ENCODE measurements around the gene CBLN3. TPM values are rescaled to one million over a fixed set of nuclear protein-coding genes. Genes with fewer than 3 reads are reported as not detected.

The CBLN3 gene
- total RNA-seq, 2 donors from 2014 or later = 15.7 to 30.7 TPM

DNA sequence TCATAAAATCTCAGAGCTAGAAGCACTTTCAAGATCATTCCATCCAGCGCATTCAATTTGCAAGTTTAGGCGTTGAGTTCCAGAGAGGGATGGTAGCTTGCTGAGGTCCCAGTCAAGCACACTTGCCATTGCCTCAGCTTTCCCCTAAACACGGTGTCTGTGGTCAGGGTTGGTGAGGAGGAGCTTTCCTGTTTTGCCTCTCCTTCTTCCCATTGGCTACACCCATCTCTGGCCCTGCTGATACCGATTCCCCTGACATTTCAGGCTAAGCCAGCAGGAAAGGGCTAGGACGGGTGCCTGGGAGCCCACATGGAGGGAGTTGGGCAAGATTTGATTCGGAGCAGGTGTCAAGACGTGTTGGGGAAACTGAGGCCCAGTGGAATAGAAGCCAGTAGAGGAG, 52.3 kb downstream of the CBLN3 start:
- ATAC-seq (replicated peaks in 1 of 2) = no peak
- H3K36me3 Mint-ChIP-seq (ENCODE audit: insufficient read depth in 2 of 2) = no peaks in the 10 kb centered on the region
- no peaks in the 10 kb centered on the region for H3K27me3 Mint-ChIP-seq (ENCODE audit: low read depth)
- no peak overlapping the region for H3K27ac Mint-ChIP-seq
- no peaks in the 10 kb centered on the region for H3K9me3 Mint-ChIP-seq
- peaks cover 8% of the 10 kb centered on the region for H3K4me1 Mint-ChIP-seq (ENCODE audit: low read depth)
- no peak overlapping the region for H3K4me3 Mint-ChIP-seq
- DNase-seq = no peak

Other genes with a start within 250 kb of the CBLN3 start
- gene IPO4, start 240.9 kb downstream of the CBLN3 start, total RNA-seq = 10 to 100 TPM; 30.9 to 38.0 TPM
- gene TM9SF1, start 234.2 kb downstream of the CBLN3 start, total RNA-seq = 10 to 100 TPM; 27.4 to 32.5 TPM
- under 1 TPM in 1 of 2 donors, not detected in 1; 0.88 TPM for gene TSSK4, start 224.0 kb downstream of the CBLN3 start, total RNA-seq
- 100 to 1,000 TPM; 105 to 119 TPM for gene CHMP4A, start 216.2 kb downstream of the CBLN3 start, total RNA-seq
- 10 to 100 TPM; 16.8 to 20.2 TPM for gene MDP1, start 213.6 kb downstream of the CBLN3 start, total RNA-seq
- gene NEDD8, start 197.3 kb downstream of the CBLN3 start, total RNA-seq = 100 to 1,000 TPM; 127 to 148 TPM
- 10 to 100 TPM; 67.5 to 75.5 TPM for gene GMPR2, start 196.7 kb downstream of the CBLN3 start, total RNA-seq
- gene TINF2, start 187.0 kb downstream of the CBLN3 start, total RNA-seq = 100 to 1,000 TPM in 1 of 2 donors, 10 to 100 TPM in 1; 87.7 to 103 TPM
- gene TGM1, start 166.5 kb downstream of the CBLN3 start, total RNA-seq = 10 to 100 TPM in 1 of 2 donors, 1 to 10 TPM in 1; 9.3 to 14.0 TPM
- gene RABGGTA, start 158.1 kb downstream of the CBLN3 start, total RNA-seq = 10 to 100 TPM; 53.8 to 56.2 TPM
- 10 to 100 TPM; 28.5 to 29.0 TPM for gene DHRS1, start 129.9 kb downstream of the CBLN3 start, total RNA-seq
- 10 to 100 TPM; 31.7 to 34.0 TPM for gene NOP9, start 129.8 kb downstream of the CBLN3 start, total RNA-seq
- gene CIDEB, start 121.7 kb downstream of the CBLN3 start, total RNA-seq = 10 to 100 TPM; 11.6 to 12.9 TPM
- gene LTB4R2, start 119.5 kb downstream of the CBLN3 start, total RNA-seq = 10 to 100 TPM; 21.5 to 23.4 TPM
- 10 to 100 TPM; 27.1 to 28.5 TPM for gene LTB4R, start 118.2 kb downstream of the CBLN3 start, total RNA-seq
- gene ADCY4, start 94.6 kb downstream of the CBLN3 start, total RNA-seq = 1 to 10 TPM; 4.6 to 6.9 TPM
- gene RIPK3, start 89.7 kb downstream of the CBLN3 start, total RNA-seq = 10 to 100 TPM; 11.0 to 18.6 TPM
- gene NFATC4, start 61.5 kb downstream of the CBLN3 start, total RNA-seq = 10 to 100 TPM in 1 of 2 donors, 1 to 10 TPM in 1; 2.6 to 11.3 TPM
- under 1 TPM; 0.09 to 0.14 TPM for gene NYNRIN, start 30.7 kb downstream of the CBLN3 start, total RNA-seq
- 100 to 1,000 TPM; 114 to 126 TPM for gene KHNYN, start 286 bp upstream of the CBLN3 start, total RNA-seq
- 10 to 100 TPM; 38.5 to 44.8 TPM for gene SDR39U1, start 13.1 kb upstream of the CBLN3 start, total RNA-seq
- not detected for gene CMA1, start 78.6 kb upstream of the CBLN3 start, total RNA-seq
- gene CTSG, start 146.6 kb upstream of the CBLN3 start, total RNA-seq = not detected
- gene GZMH, start 180.0 kb upstream of the CBLN3 start, total RNA-seq = 10 to 100 TPM; 32.3 to 74.2 TPM
- gene GZMB, start 204.5 kb upstream of the CBLN3 start, total RNA-seq = 1,000 to 10,000 TPM; 2,205 to 2,852 TPM

Measured in activated T-cell treated with anti-CD3 and anti-CD28 coated beads, Interleukin-2, amount 50 U/mL, for 72 hours (primary cell).